GM06990 (cell line): ENCODE results near the gene OPN1MW2.
"Not testable (repeated sequence)": the region's sequence is repeated elsewhere in the genome, so short reads cannot be mapped to it uniquely, and the experiment has no call there.

Experiments used
- DNase-seq: peaks from one replicate; pipeline ENCODE4 v3.0.0-alpha.2; 2011; ENCODE audit not compliant: insufficient read length; ENCODE audit errors: extremely low read depth
- H3K27me3 ChIP-seq: replicated peaks from 2 replicates; pipeline ENCODE4 v1.6.0; 2011; ENCODE audit warnings: low read length; ENCODE audit not compliant: control insufficient read depth, insufficient read depth
- H3K36me3 ChIP-seq: 2 replicates; pipeline ENCODE4 v1.5.1; 2011; ENCODE audit warnings: low read length; ENCODE audit not compliant: control insufficient read depth, insufficient read depth
- H3K4me3 ChIP-seq: replicated peaks from 2 replicates; pipeline ENCODE4 v1.5.1; 2011; ENCODE audit warnings: low read depth, mild to moderate bottlenecking, control low read depth, low read length

Gene OPN1MW2

GRCh38 chrX:154219456-154219855, at the start of gene OPN1MW2:
Gene OPN1MW2, plus strand, starts transcription at chrX:154219756. Its CDS starts 60 bp downstream, at chrX:154219816.
- not testable (repeated sequence) for H3K27me3 ChIP-seq, H3K4me3 ChIP-seq, DNase-seq, H3K36me3 ChIP-seq

- H3K36me3 ChIP-seq, H3K27me3 ChIP-seq, DNase-seq, H3K4me3 ChIP-seq: not testable (repeated sequence)
These were observed 47.0 kb upstream of the OPN1MW2 start for GRCh38 chrX:154172535-154172943.

- H3K36me3 ChIP-seq, H3K27me3 ChIP-seq, H3K4me3 ChIP-seq, DNase-seq: not testable (repeated sequence)
These were observed 45.2 kb upstream of the OPN1MW2 start for GRCh38 chrX:154174356-154174755.

GRCh38 chrX:154182296-154182695, 37.3 kb upstream of the OPN1MW2 start, which contains the start of gene OPN1MW:
Gene OPN1MW, plus strand, starts transcription at chrX:154182596. Its CDS starts 82 bp downstream, at chrX:154182678.
- not testable (repeated sequence) for H3K36me3 ChIP-seq, H3K4me3 ChIP-seq, DNase-seq, H3K27me3 ChIP-seq

GRCh38 chrX:154183794-154184193, 35.8 kb upstream of the OPN1MW2 start:
- H3K36me3 ChIP-seq, DNase-seq, H3K27me3 ChIP-seq, H3K4me3 ChIP-seq: not testable (repeated sequence)

GRCh38 chrX:154192846-154193245, 26.7 kb upstream of the OPN1MW2 start:
- not testable (repeated sequence) for DNase-seq, H3K27me3 ChIP-seq, H3K4me3 ChIP-seq, H3K36me3 ChIP-seq

GRCh38 chrX:154194316-154194715, 25.2 kb upstream of the OPN1MW2 start:
- H3K27me3 ChIP-seq, DNase-seq, H3K36me3 ChIP-seq, H3K4me3 ChIP-seq: not testable (repeated sequence)

GRCh38 chrX:154196466-154196865, 23.1 kb upstream of the OPN1MW2 start:
- not testable (repeated sequence) for DNase-seq, H3K4me3 ChIP-seq

GRCh38 chrX:154209670-154210418, 9.7 kb upstream of the OPN1MW2 start:
- DNase-seq, H3K36me3 ChIP-seq, H3K4me3 ChIP-seq, H3K27me3 ChIP-seq: not testable (repeated sequence)

More at GRCh38 chrX:154196466-154196865, 23.1 kb upstream of the OPN1MW2 start:
- not testable (repeated sequence) for H3K36me3 ChIP-seq, H3K27me3 ChIP-seq

GRCh38 chrX:154211057-154211456, 8.5 kb upstream of the OPN1MW2 start:
- not testable (repeated sequence) for DNase-seq, H3K27me3 ChIP-seq, H3K36me3 ChIP-seq, H3K4me3 ChIP-seq

- DNase-seq, H3K36me3 ChIP-seq, H3K27me3 ChIP-seq, H3K4me3 ChIP-seq: not testable (repeated sequence)
These were observed 8.1 kb upstream of the OPN1MW2 start for GRCh38 chrX:154211499-154211898.

GRCh38 chrX:154225292-154225691, 5.7 kb downstream of the OPN1MW2 start:
- not testable (repeated sequence) for H3K27me3 ChIP-seq, DNase-seq, H3K4me3 ChIP-seq, H3K36me3 ChIP-seq

- H3K27me3 ChIP-seq, H3K36me3 ChIP-seq, H3K4me3 ChIP-seq, DNase-seq: not testable (repeated sequence)
These were observed 7.2 kb downstream of the OPN1MW2 start for GRCh38 chrX:154226706-154227105.

- DNase-seq, H3K27me3 ChIP-seq, H3K36me3 ChIP-seq, H3K4me3 ChIP-seq: not testable (repeated sequence)
These were observed 11.9 kb downstream of the OPN1MW2 start for GRCh38 chrX:154231443-154231842.

- not testable (repeated sequence) for H3K4me3 ChIP-seq, H3K36me3 ChIP-seq, H3K27me3 ChIP-seq, DNase-seq
These were observed 14.1 kb downstream of the OPN1MW2 start for GRCh38 chrX:154233620-154234019.
